Trophoblast cell (in vitro differentiated cells and primary cell): ENCODE results near the gene MST1.

Source experiments
- DNase-seq, 2 donors: peaks; one replicate each; pipeline ENCODE4 v3.0.0-alpha.2; 2016
- H2AFZ ChIP-seq: 2 replicates; pipeline ENCODE4 v1.6.1; 2013; ENCODE audit warnings: low read length, moderate library complexity, mild to moderate bottlenecking; ENCODE audit not compliant: insufficient read depth, poor library complexity
- H2AK5ac ChIP-seq: 2 replicates; pipeline ENCODE4 v1.6.1; 2013; ENCODE audit warnings: mild to moderate bottlenecking, low read length
- H2BK120ac ChIP-seq: 2 replicates; pipeline ENCODE4 v1.6.1; 2013; ENCODE audit warnings: low read length, mild to moderate bottlenecking, moderate library complexity; ENCODE audit not compliant: insufficient read depth, poor library complexity
- H2BK12ac ChIP-seq: 2 replicates; pipeline ENCODE4 v1.6.1; 2013; ENCODE audit warnings: mild to moderate bottlenecking, low read length, moderate library complexity
- H2BK5ac ChIP-seq: 2 replicates; pipeline ENCODE4 v1.6.1; 2013; ENCODE audit warnings: low read length, low read depth, moderate library complexity, mild to moderate bottlenecking; ENCODE audit not compliant: poor library complexity
- H3K14ac ChIP-seq: 2 replicates; pipeline ENCODE4 v1.6.1; 2013; ENCODE audit warnings: mild to moderate bottlenecking, low read length
- H3K18ac ChIP-seq: 2 replicates; pipeline ENCODE4 v1.6.1; 2013; ENCODE audit warnings: mild to moderate bottlenecking, low read length
- H3K23ac ChIP-seq: 2 replicates; pipeline ENCODE4 v1.6.1; 2013; ENCODE audit warnings: low read length
- H3K27ac ChIP-seq: 2 replicates; pipeline ENCODE4 v1.5.1; 2013; ENCODE audit warnings: low read depth, mild to moderate bottlenecking, inconsistent platforms, low read length, moderate library complexity
- H3K27me3 ChIP-seq: 2 replicates; pipeline ENCODE4 v1.6.1; 2013; ENCODE audit warnings: inconsistent platforms, mild to moderate bottlenecking, low read length, moderate library complexity; ENCODE audit not compliant: insufficient read depth
- H3K36me3 ChIP-seq, 2 experiments: 1 replicate in 1 of 2; 2 replicates in 1 of 2; pipeline ENCODE4 v1.6.1; 2013; ENCODE audit warnings: low read length in 2 of 2, mild to moderate bottlenecking in 2 of 2, moderate library complexity in 1 of 2; ENCODE audit not compliant: insufficient read depth in 2 of 2, control insufficient read depth in 1 of 2
- H3K4ac ChIP-seq: 2 replicates; pipeline ENCODE4 v1.6.1; 2013; ENCODE audit warnings: low read depth, mild to moderate bottlenecking, low read length, moderate library complexity
- H3K4me1 ChIP-seq, 2 experiments: 1 replicate in 1 of 2; 2 replicates in 1 of 2; pipeline ENCODE4 v1.6.1; 2013; ENCODE audit warnings: low read length in 2 of 2, mild to moderate bottlenecking in 2 of 2, moderate library complexity in 1 of 2; ENCODE audit not compliant: insufficient read depth in 2 of 2, control insufficient read depth in 1 of 2
- H3K4me2 ChIP-seq: 2 replicates; pipeline ENCODE4 v1.6.1; 2013; ENCODE audit warnings: inconsistent platforms, mild to moderate bottlenecking, low read length, moderate library complexity
- H3K4me3 ChIP-seq: 2 replicates; pipeline ENCODE4 v1.5.1; 2013; ENCODE audit warnings: mild to moderate bottlenecking, low read depth, low read length, inconsistent platforms
- H3K79me1 ChIP-seq: one replicate; pipeline ENCODE4 v1.6.1; 2013; ENCODE audit warnings: low read length
- H3K79me2 ChIP-seq: 2 replicates; pipeline ENCODE4 v1.6.1; 2013; ENCODE audit warnings: low read length, mild to moderate bottlenecking; ENCODE audit not compliant: control insufficient read depth, insufficient read depth, poor library complexity
- H3K9ac ChIP-seq: 2 replicates; pipeline ENCODE4 v1.6.1; 2013; ENCODE audit warnings: mild to moderate bottlenecking, low read length
- H3K9me3 ChIP-seq: 2 replicates; pipeline ENCODE4 v1.6.1; 2013; ENCODE audit warnings: low read depth, mild to moderate bottlenecking, control low read depth, inconsistent platforms, low read length; ENCODE audit not compliant: insufficient read depth
- H4K12ac ChIP-seq: 2 replicates; pipeline ENCODE4 v1.6.1; 2013; ENCODE audit warnings: low read depth, mild to moderate bottlenecking, low read length, moderate library complexity
- H4K8ac ChIP-seq: 2 replicates; pipeline ENCODE4 v1.6.1; 2013; ENCODE audit warnings: low read depth, mild to moderate bottlenecking, low read length, moderate library complexity
- H4K91ac ChIP-seq: one replicate; pipeline ENCODE4 v1.6.1; 2013; ENCODE audit warnings: low read depth, mild to moderate bottlenecking, low read length, moderate library complexity
- WGBS: extraction: QIAGEN DNeasy Blood & Tissue Kit; methylation state at CpG from one replicate; pipeline ENCODE4 v1.1.7; 2013; ENCODE audit warnings: missing lambda C conversion rate; ENCODE audit not compliant: insufficient read length, insufficient coverage; ENCODE audit errors: extremely low coverage; 5-methylcytosine and 5-hydroxymethylcytosine counted together

The MST1 gene

GRCh38 chr3:49675912-49676311, 13.4 kb downstream of the MST1 start:
- Histone ChIP-seq H3K4me3 (no peak overlapping the region), H3K36me3 (peaks cover 50 to 55% of the 10 kb centered on the region in 2 experiments), H3K9ac (no peak overlapping the region), H3K9me3 (no peaks in the 10 kb centered on the region), H3K4me1 (peaks cover 9 to 14% of the 10 kb centered on the region in 2 experiments), H3K79me1 (peaks cover 13% of the 10 kb centered on the region), H3K4me2 (no peak overlapping the region), H3K27me3 (no peaks in the 10 kb centered on the region), H2AK5ac (no peak overlapping the region), H2AFZ (no peak overlapping the region), H3K18ac (no peak overlapping the region), H2BK12ac (no peak overlapping the region), H3K79me2 (peaks cover 11% of the 10 kb centered on the region), H4K12ac (no peak overlapping the region), H3K27ac (no peak overlapping the region), H2BK5ac (no peak overlapping the region), H3K4ac (no peak overlapping the region), H3K14ac (no peak overlapping the region), H4K91ac (no peak overlapping the region), H2BK120ac (no peak overlapping the region), H3K23ac (no peak overlapping the region), H4K8ac (no peak overlapping the region)
- no CpG with 5 or more reads among the region's 11 CpGs for WGBS
- no peak for DNase-seq

GRCh38 chr3:49674497-49674983, 14.7 kb downstream of the MST1 start:
- peak overlapping the region; percentile 44 for H4K91ac ChIP-seq
- peak overlapping the region; percentile 14 for H3K4ac ChIP-seq
- H2AK5ac ChIP-seq: peak overlapping the region; percentile 16
- no peaks in the 10 kb centered on the region for H3K9me3 ChIP-seq
- no CpG with 5 or more reads among the region's 34 CpGs for WGBS
- H2BK5ac ChIP-seq: peak overlapping the region; percentile 28
- peak overlapping the region; percentile 88 for H3K9ac ChIP-seq
- peaks cover 37 to 41% of the 10 kb centered on the region in 2 experiments for H3K36me3 ChIP-seq
- peak overlapping the region; percentile 85 for H3K4me2 ChIP-seq
- peaks cover 13% of the 10 kb centered on the region for H3K79me1 ChIP-seq
- peak overlapping the region; percentile 44 for H4K8ac ChIP-seq
- peaks cover 9 to 15% of the 10 kb centered on the region in 2 experiments for H3K4me1 ChIP-seq
- H3K4me3 ChIP-seq: peak overlapping the region; percentile 94
- no peak overlapping the region for H3K23ac ChIP-seq
- H2AFZ ChIP-seq: peak overlapping the region; percentile 2
- DNase-seq: no peak
- peak overlapping the region; percentile 18 for H3K27ac ChIP-seq
- no peaks in the 10 kb centered on the region for H3K27me3 ChIP-seq
- peak overlapping the region; percentile 42 for H3K18ac ChIP-seq
- H2BK12ac ChIP-seq: no peak overlapping the region
- H3K79me2 ChIP-seq: peaks cover 11% of the 10 kb centered on the region
- peak overlapping the region; percentile 65 for H4K12ac ChIP-seq
- peak overlapping the region; percentile 46 for H3K14ac ChIP-seq
- H2BK120ac ChIP-seq: peak overlapping the region; percentile 4

- no peaks in the 10 kb centered on the region for H3K27me3 ChIP-seq
- peak within 1 kb of the TSS; percentile 94 for H3K4me3 ChIP-seq
- H2BK5ac ChIP-seq: peak within 1 kb of the TSS; percentile 57
- H3K4me1 ChIP-seq: peaks cover 15 to 21% of the 10 kb centered on the region in 2 experiments
- H2AK5ac ChIP-seq: peak within 1 kb of the TSS; percentile 72
- peak within 1 kb of the TSS; percentile 85 for H3K4me2 ChIP-seq
- H4K8ac ChIP-seq: peak within 1 kb of the TSS; percentile 89
- peak within 1 kb of the TSS; percentile 48 for H2BK120ac ChIP-seq
- peak within 1 kb of the TSS; percentile 78 for H3K14ac ChIP-seq
- peak; percentile 92 to 98 for DNase-seq
- H3K9ac ChIP-seq: peak within 1 kb of the TSS; percentile 88
- H3K27ac ChIP-seq: peak within 1 kb of the TSS; percentile 81
- H2BK12ac ChIP-seq: peak within 1 kb of the TSS; percentile 4
- H3K36me3 ChIP-seq: peaks cover 30 to 35% of the 10 kb centered on the region in 2 experiments
- H3K23ac ChIP-seq: no peak within 1 kb of the TSS
- peaks cover 11% of the 10 kb centered on the region for H3K79me2 ChIP-seq
- H3K79me1 ChIP-seq: peaks cover 13% of the 10 kb centered on the region
- peak within 1 kb of the TSS; percentile 65 for H4K12ac ChIP-seq
- H2AFZ ChIP-seq: peak within 1 kb of the TSS; percentile 38
- H3K18ac ChIP-seq: peak within 1 kb of the TSS; percentile 70
- no CpG with 5 or more reads among the region's 71 CpGs for WGBS
- peak within 1 kb of the TSS; percentile 50 for H3K4ac ChIP-seq
- peak within 1 kb of the TSS; percentile 92 for H4K91ac ChIP-seq
- no peaks in the 10 kb centered on the region for H3K9me3 ChIP-seq
Measured at GRCh38 chr3:49673715-49674496, 15.4 kb downstream of the MST1 start, which contains the start of gene APEH. Gene APEH (plus strand): TSS chr3:49674351. CDS start chr3:49674402, 51 bp downstream.

- H3K4me1 ChIP-seq: peaks cover 19 to 26% of the 10 kb centered on the region in 2 experiments
- peak overlapping the region; percentile 72 for H2AK5ac ChIP-seq
- peak overlapping the region; percentile 57 for H2BK5ac ChIP-seq
- H3K4me3 ChIP-seq: peak overlapping the region; percentile 74
- H3K79me1 ChIP-seq: peaks cover 15% of the 10 kb centered on the region
- peak overlapping the region; percentile 50 for H3K4ac ChIP-seq
- peak overlapping the region; percentile 38 for H2AFZ ChIP-seq
- H3K18ac ChIP-seq: peak overlapping the region; percentile 70
- no peak overlapping the region for H3K23ac ChIP-seq
- peak overlapping the region; percentile 20 for H4K12ac ChIP-seq
- H3K36me3 ChIP-seq: peaks cover 24 to 28% of the 10 kb centered on the region in 2 experiments
- peaks cover 11% of the 10 kb centered on the region for H3K79me2 ChIP-seq
- H3K9ac ChIP-seq: peak overlapping the region; percentile 67
- H4K91ac ChIP-seq: peak overlapping the region; percentile 92
- H3K14ac ChIP-seq: peak overlapping the region; percentile 78
- WGBS: no CpG with 5 or more reads among the region's 17 CpGs
- peak in 1 of 2 donors; percentile 25 for DNase-seq
- peak overlapping the region; percentile 4 for H2BK12ac ChIP-seq
- H3K4me2 ChIP-seq: peak overlapping the region; percentile 76
- H3K27ac ChIP-seq: peak overlapping the region; percentile 81
- no peaks in the 10 kb centered on the region for H3K9me3 ChIP-seq
- no peaks in the 10 kb centered on the region for H3K27me3 ChIP-seq
- peak overlapping the region; percentile 48 for H2BK120ac ChIP-seq
- peak overlapping the region; percentile 89 for H4K8ac ChIP-seq
Measured at GRCh38 chr3:49673121-49673714, 16.1 kb downstream of the MST1 start.
